Fibroblast of gingiva (primary cell): ENCODE measurements around the gene DEPP1.
A peak's percentile ranks its signal among the peaks of the same experiment; 100 is the strongest.

Source experiments
- DNase-seq: peaks from one replicate; pipeline ENCODE4 v3.0.0-alpha.2; 2011; ENCODE audit warnings: low read depth

The DEPP1 gene

GRCh38 chr10:44993226-44993921 is 14.8 kb upstream of the DEPP1 start:
- no peak for DNase-seq

- no peak for DNase-seq
These were observed 14.2 kb upstream of the DEPP1 start for GRCh38 chr10:44992732-44993225.

- DNase-seq: no peak
These were observed 13.6 kb upstream of the DEPP1 start for GRCh38 chr10:44992070-44992731.

GRCh38 chr10:44991571-44991970 is 13.0 kb upstream of the DEPP1 start:
- DNase-seq: no peak

- no peak for DNase-seq
These were observed 12.4 kb upstream of the DEPP1 start for GRCh38 chr10:44990965-44991364.

GRCh38 chr10:44990302-44990655 is 11.7 kb upstream of the DEPP1 start:
- DNase-seq: no peak

GRCh38 chr10:44989597-44990301 is 11.1 kb upstream of the DEPP1 start:
- no peak for DNase-seq

- DNase-seq: no peak
These were observed 10.5 kb upstream of the DEPP1 start for GRCh38 chr10:44988957-44989585.

- peak; percentile 35 for DNase-seq
These were observed 8.1 kb upstream of the DEPP1 start for GRCh38 chr10:44986670-44987069.

GRCh38 chr10:44986179-44986578 is 7.6 kb upstream of the DEPP1 start:
- DNase-seq: no peak

GRCh38 chr10:44985175-44985681 is 6.6 kb upstream of the DEPP1 start:
- DNase-seq: no peak

- DNase-seq: no peak
These were observed 6.1 kb upstream of the DEPP1 start for GRCh38 chr10:44984671-44985101.

- no peak for DNase-seq
These were observed 5.3 kb upstream of the DEPP1 start for GRCh38 chr10:44983895-44984278.

- DNase-seq: no peak
These were observed 4.7 kb upstream of the DEPP1 start for GRCh38 chr10:44983066-44983894.

- DNase-seq: no peak
These were observed 3.9 kb upstream of the DEPP1 start for GRCh38 chr10:44982496-44982895.

GRCh38 chr10:44982114-44982460 is 3.5 kb upstream of the DEPP1 start:
- no peak for DNase-seq

GRCh38 chr10:44981172-44982113 is 2.8 kb upstream of the DEPP1 start:
- DNase-seq: peak; percentile 78

- no peak for DNase-seq
These were observed 1.9 kb upstream of the DEPP1 start for GRCh38 chr10:44980309-44981171.
